Upper lobe of left lung (tissue), 4 donors: ENCODE data around the gene MED13L.

Experiments used
- EP300 ChIP-seq, 4 donors: sonication (generic); formaldehyde crosslinking; IDR thresholded peaks; one replicate each; pipeline ENCODE4 v1.5.1; 2017; ENCODE audit warnings: antibody characterized with exemption in 4 of 4, control low read depth in 2 of 4
- POLR2A ChIP-seq, 4 donors: fragments of 450-650 bp; IDR thresholded peaks; one replicate each; pipeline ENCODE4 v1.5.1; 2016 to 2017; ENCODE audit warnings: antibody characterized with exemption in 4 of 4, mild to moderate bottlenecking in 2 of 4
- POLR2AphosphoS5 ChIP-seq, 2 donors: sonication (generic); formaldehyde crosslinking; IDR thresholded peaks; one replicate each; pipeline ENCODE4 v1.5.1; 2017; ENCODE audit warnings: antibody characterized with exemption in 2 of 2
- TF ChIP-seq, protein P1 (sequence below), 6 experiments: fragments of 450-650 bp in 4 of 6; fragments of 200-600 bp in 2 of 6; sonication (generic) in 2 of 6; IDR thresholded peaks; one replicate each; pipeline ENCODE4 v1.5.1; 2016 to 2019; ENCODE audit warnings: antibody characterized with exemption in 6 of 6

DNA sequence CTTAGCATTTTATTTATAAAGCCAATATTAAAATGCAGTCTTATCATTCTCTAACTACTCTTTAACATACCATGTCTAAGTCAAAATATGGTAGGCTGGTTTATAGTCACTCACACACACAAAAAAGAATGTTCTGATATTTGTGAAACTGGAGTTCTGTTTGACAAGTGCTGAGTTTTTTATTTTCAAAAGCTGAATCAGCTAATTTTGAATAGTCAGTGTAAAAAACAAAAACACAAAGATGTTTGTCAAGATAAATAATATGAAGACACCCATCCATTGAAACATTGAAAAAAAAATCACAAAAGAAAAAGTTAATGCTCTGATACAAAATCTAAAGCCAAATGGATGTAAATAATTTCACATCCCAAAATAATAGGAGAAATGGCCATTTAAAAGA is 231.5 kb downstream of the MED13L start:
- TF ChIP-seq POLR2AphosphoS5 (IDR thresholded peaks at IDR 0.05) (no peak), EP300 (IDR thresholded peaks at IDR 0.05) (no peak), POLR2A (IDR thresholded peaks at IDR 0.05) (no peak)
- TF ChIP-seq, protein P1, sequence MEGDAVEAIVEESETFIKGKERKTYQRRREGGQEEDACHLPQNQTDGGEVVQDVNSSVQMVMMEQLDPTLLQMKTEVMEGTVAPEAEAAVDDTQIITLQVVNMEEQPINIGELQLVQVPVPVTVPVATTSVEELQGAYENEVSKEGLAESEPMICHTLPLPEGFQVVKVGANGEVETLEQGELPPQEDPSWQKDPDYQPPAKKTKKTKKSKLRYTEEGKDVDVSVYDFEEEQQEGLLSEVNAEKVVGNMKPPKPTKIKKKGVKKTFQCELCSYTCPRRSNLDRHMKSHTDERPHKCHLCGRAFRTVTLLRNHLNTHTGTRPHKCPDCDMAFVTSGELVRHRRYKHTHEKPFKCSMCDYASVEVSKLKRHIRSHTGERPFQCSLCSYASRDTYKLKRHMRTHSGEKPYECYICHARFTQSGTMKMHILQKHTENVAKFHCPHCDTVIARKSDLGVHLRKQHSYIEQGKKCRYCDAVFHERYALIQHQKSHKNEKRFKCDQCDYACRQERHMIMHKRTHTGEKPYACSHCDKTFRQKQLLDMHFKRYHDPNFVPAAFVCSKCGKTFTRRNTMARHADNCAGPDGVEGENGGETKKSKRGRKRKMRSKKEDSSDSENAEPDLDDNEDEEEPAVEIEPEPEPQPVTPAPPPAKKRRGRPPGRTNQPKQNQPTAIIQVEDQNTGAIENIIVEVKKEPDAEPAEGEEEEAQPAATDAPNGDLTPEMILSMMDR (IDR thresholded peaks at IDR 0.05): no peak
